ENCODE data around the gene CDS2. TPM values are rescaled to one million over a fixed set of nuclear protein-coding genes. Genes with fewer than 3 reads are reported as not detected.

Gene CDS2
- total and polyA plus RNA-seq, 2 of the 13 experiments (the other 11 are each of a cell fraction or from before 2014, with no cell fraction given), result 81.3 to 153 TPM

DNA sequence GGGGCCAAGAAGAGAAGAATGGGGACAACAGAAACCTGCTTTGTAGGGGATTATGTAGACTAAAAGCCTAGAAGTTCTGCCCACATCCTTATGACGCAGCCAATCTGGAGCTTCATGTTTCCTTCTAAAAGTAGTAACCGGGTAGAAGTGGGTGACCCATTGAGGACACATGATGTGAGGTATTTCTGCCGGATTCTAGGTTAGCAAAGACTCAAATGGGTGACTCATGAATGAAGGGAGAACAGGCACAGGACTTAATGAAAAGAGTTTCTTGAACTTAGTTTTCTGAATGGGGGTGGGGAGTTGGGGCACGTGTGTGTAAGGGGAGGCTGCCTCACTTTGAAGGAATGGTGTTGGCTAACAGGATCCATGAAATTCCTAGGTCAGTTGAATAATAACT is 68.8 kb downstream of the CDS2 start (continued):
- TF ChIP-seq TCF7 (IDR thresholded peaks at IDR 0.05; ENCODE audit: low read depth) (no peak), NFIC (IDR thresholded peaks at IDR 0.05; ENCODE audit: low read length) (no peak), FIP1L1 (IDR thresholded peaks at IDR 0.05; ENCODE audit: borderline replicate concordance, insufficient read depth, low read depth, low read length) (no peak), SUZ12 (IDR thresholded peaks at IDR 0.05; ENCODE audit: low read depth, low read length) (no peak)
- TF ChIP-seq, protein P1, sequence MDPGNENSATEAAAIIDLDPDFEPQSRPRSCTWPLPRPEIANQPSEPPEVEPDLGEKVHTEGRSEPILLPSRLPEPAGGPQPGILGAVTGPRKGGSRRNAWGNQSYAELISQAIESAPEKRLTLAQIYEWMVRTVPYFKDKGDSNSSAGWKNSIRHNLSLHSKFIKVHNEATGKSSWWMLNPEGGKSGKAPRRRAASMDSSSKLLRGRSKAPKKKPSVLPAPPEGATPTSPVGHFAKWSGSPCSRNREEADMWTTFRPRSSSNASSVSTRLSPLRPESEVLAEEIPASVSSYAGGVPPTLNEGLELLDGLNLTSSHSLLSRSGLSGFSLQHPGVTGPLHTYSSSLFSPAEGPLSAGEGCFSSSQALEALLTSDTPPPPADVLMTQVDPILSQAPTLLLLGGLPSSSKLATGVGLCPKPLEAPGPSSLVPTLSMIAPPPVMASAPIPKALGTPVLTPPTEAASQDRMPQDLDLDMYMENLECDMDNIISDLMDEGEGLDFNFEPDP (CRISPR knock-in tag; conservative IDR thresholded peaks at IDR 0.05), result no peak

DNA sequence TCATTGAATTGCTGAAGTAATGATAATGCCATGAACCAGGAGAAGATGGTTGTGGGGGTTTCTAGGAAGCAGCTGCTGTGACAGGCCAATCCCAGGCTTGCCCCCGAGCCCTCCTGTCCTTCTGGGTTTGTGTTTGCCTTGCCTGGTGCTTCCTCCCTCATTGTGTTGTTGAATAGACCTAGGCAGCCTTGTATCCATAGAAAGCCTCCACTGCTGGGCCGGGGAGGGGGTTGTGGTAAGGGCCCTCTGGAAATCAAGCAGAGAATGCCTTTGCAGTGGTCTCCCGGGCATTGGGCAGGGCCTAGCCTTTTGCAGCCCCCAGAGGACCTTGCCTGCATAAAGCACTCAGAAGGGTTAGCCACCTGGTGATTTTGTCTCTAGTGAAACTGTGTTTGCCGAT is 69.3 kb downstream of the CDS2 start:
- Histone ChIP-seq H3K36me3 (replicated peaks in 1 of 2; ENCODE audit: control insufficient read depth in 1 of 2, insufficient read depth in 2 of 2, low read length in 2 of 2) (peaks cover 9 to 49% of the 10 kb centered on the region in 2 experiments), H3K4me1 (ENCODE audit: insufficient read depth, low read length) (peaks cover 11% of the 10 kb centered on the region; the same call in 1 of the 2 replicates), H3K27me3 (ENCODE audit: control insufficient read depth in 1 of 2, insufficient read depth in 2 of 2, low read length in 2 of 2) (no peaks in the 10 kb centered on the region), H3K4me3 (replicated peaks in 1 of 3; ENCODE audit: insufficient read depth in 1 of 3, low read depth in 2 of 3, low read length in 3 of 3) (no peak overlapping the region), H3K79me2 (ENCODE audit: insufficient read depth, low read length) (no peaks in the 10 kb centered on the region), H2AFZ (ENCODE audit: low read length) (no peak overlapping the region), H3K9ac (ENCODE audit: insufficient read depth, low read depth, low read length) (no peak overlapping the region), H3K27ac (ENCODE audit: extremely low read length, insufficient read depth, low read length) (no peak overlapping the region), H3K4me2 (ENCODE audit: low read depth, low read length) (no peak overlapping the region), H4K20me1 (ENCODE audit: insufficient read depth, low read length) (no peaks in the 10 kb centered on the region), H3K9me3 (ENCODE audit: low read length) (no peaks in the 10 kb centered on the region)
- ATAC-seq (no peak), DNase-seq (ENCODE audit: low spot score) (no peak), FAIRE-seq (no peak)
- POLR2A ChIA-PET, result no interaction called here
- in situ Hi-C loops (cut with HindIII; ENCODE audit: extremely low pct_ligation_motif_present, low pct_unique_long_range_greater_than_20kb) (no loop called here), intact Hi-C loops (cut with micrococcal nuclease; ENCODE audit: unreplicated experiment) (no loop called here)
- no TSS peak for BruUV-seq (replicated peaks)
- TF ChIP-seq ZFP62 (CRISPR knock-in tag; IDR thresholded peaks at IDR 0.05) (no peak), MTF2 (CRISPR knock-in tag; IDR thresholded peaks at IDR 0.05; ENCODE audit: borderline replicate concordance) (no peak), ZFP36 (IDR thresholded peaks at IDR 0.05; ENCODE audit: borderline replicate concordance, low read depth, low read length, partially characterized antibody) (no peak), ZNF552 (CRISPR knock-in tag; IDR thresholded peaks at IDR 0.05; ENCODE audit: borderline replicate concordance) (no peak), ZNF451 (CRISPR knock-in tag; IDR thresholded peaks at IDR 0.05) (no peak), RBM39 (IDR thresholded peaks at IDR 0.05; ENCODE audit: low read depth, low read length, poor library complexity, severe bottlenecking) (no peak), ZFAT (CRISPR knock-in tag; conservative IDR thresholded peaks at IDR 0.05) (no peak), ZNF557 (CRISPR knock-in tag; IDR thresholded peaks at IDR 0.05) (no peak), ZNF720 (CRISPR knock-in tag; IDR thresholded peaks at IDR 0.05) (no peak), FOSL1 (CRISPR knock-in tag; IDR thresholded peaks at IDR 0.05; ENCODE audit: borderline replicate concordance) (no peak), ZMYM4 (CRISPR knock-in tag; IDR thresholded peaks at IDR 0.05) (no peak), ZNF747 (CRISPR knock-in tag; IDR thresholded peaks at IDR 0.05; ENCODE audit: borderline replicate concordance) (no peak)
- TF ChIP-seq, protein P2, sequence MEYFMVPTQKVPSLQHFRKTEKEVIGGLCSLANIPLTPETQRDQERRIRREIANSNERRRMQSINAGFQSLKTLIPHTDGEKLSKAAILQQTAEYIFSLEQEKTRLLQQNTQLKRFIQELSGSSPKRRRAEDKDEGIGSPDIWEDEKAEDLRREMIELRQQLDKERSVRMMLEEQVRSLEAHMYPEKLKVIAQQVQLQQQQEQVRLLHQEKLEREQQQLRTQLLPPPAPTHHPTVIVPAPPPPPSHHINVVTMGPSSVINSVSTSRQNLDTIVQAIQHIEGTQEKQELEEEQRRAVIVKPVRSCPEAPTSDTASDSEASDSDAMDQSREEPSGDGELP (IDR thresholded peaks at IDR 0.05; ENCODE audit: borderline replicate concordance, low read depth), result no peak
- TF ChIP-seq, protein P3, sequence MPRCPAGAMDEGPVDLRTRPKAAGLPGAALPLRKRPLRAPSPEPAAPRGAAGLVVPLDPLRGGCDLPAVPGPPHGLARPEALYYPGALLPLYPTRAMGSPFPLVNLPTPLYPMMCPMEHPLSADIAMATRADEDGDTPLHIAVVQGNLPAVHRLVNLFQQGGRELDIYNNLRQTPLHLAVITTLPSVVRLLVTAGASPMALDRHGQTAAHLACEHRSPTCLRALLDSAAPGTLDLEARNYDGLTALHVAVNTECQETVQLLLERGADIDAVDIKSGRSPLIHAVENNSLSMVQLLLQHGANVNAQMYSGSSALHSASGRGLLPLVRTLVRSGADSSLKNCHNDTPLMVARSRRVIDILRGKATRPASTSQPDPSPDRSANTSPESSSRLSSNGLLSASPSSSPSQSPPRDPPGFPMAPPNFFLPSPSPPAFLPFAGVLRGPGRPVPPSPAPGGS (CRISPR knock-in tag; IDR thresholded peaks at IDR 0.05), result no peak
- CTCF ChIA-PET (ENCODE audit: low intra/inter-chr PET ratio, low total read pairs), result interaction anchor here (1.6 kb wide), 1 partner anchor 70 kb away, joined by 3 read pairs; the partner anchor contains the start of gene CDS2
- WGBS (ENCODE audit: low lambda C conversion rate), result 91% methylated on average over 4 of the region's 4 CpGs

Data from HepG2 (cell line).